K562 (cell line): ENCODE measurements around the gene CST9L. TPM values are rescaled to one million over a fixed set of nuclear protein-coding genes. Genes with fewer than 3 reads are reported as not detected.

Experiments
- ATAC-seq: fragments of 200-7000 bp; cut with Tn5 transposase; 3 replicates; pipeline ENCODE4 v1.9.1; 2020; ENCODE audit warnings: moderate library complexity
- BruUV-seq: library from RNA; stranded (reverse); fragments of 400-500 nt; replicated peaks from 2 replicates; lab custom pipeline; 2021; lab: Mats Ljungman, UMichigan
- CTCF ChIA-PET: fragments of 300-600 bp; formaldehyde crosslinking; extraction: SDS; loops from one replicate; lab custom pipeline; 2021; ENCODE audit warnings: low intra/inter-chr PET ratio; lab: Yijun Ruan, JAX
- POLR2A ChIA-PET: fragments of 300-600, 350-650 bp; sonication (Branson Sonifier 250); formaldehyde crosslinking; extraction: SDS; loops from one replicate; lab custom pipeline; 2021; ENCODE audit warnings: antibody characterized with exemption, inconsistent platforms; lab: Yijun Ruan, JAX
- DNase-seq, 4 experiments: peaks; one replicate each; pipeline versions ENCODE4 v3.0.0 to v3.0.0-alpha.2; 2011 to 2018; ENCODE audit warnings: low spot score in 3 of 4, mixed read lengths in 3 of 4; ENCODE audit errors: extremely low read depth in 1 of 4
- FAIRE-seq: peaks from 2 replicates; lab custom pipeline; 2011; peaks lifted over from hg19 to GRCh38; lab: Jason Lieb, UNC
- H2AFZ ChIP-seq: 2 replicates; pipeline ENCODE4 v1.6.0; 2011; ENCODE audit warnings: low read depth, low read length, control low read depth, inconsistent platforms
- H3K27ac ChIP-seq: fragments of 200-600 bp; 3 replicates; pipeline ENCODE4 v1.8.0; 2011; ENCODE audit warnings: low read depth, mild to moderate bottlenecking, control low read depth, inconsistent platforms, low read length, moderate library complexity, mixed read lengths; ENCODE audit errors: extremely low read depth
- H3K27me3 ChIP-seq, 2 experiments: fragments of 300-600 bp in 1 of 2; 2 replicates in 1 of 2; 3 replicates in 1 of 2; pipeline versions ENCODE4 v1.6.0 to v1.8.0; 2011; ENCODE audit warnings: inconsistent platforms in 2 of 2, low read length in 2 of 2, mild to moderate bottlenecking in 1 of 2, mixed read lengths in 1 of 2, moderate library complexity in 1 of 2; ENCODE audit not compliant: control insufficient read depth in 2 of 2, insufficient read depth in 2 of 2
- H3K36me3 ChIP-seq: fragments of 300-600 bp; 3 replicates; pipeline ENCODE4 v1.8.0; 2011; ENCODE audit warnings: mild to moderate bottlenecking, low read length, inconsistent platforms; ENCODE audit not compliant: control insufficient read depth, insufficient read depth
- H3K4me1 ChIP-seq, 2 experiments: fragments of 200-600 bp in 1 of 2; replicated peaks in 1 of 2; 2 replicates in 1 of 2; 3 replicates in 1 of 2; pipeline versions ENCODE4 v1.5.1 to v1.8.0; 2011; ENCODE audit warnings: inconsistent platforms in 2 of 2, low read length in 2 of 2, mild to moderate bottlenecking in 1 of 2, mixed read lengths in 1 of 2, moderate library complexity in 1 of 2; ENCODE audit not compliant: control insufficient read depth in 2 of 2, insufficient read depth in 2 of 2
- H3K4me2 ChIP-seq: 2 replicates; pipeline ENCODE4 v1.6.1; 2011; ENCODE audit warnings: low read length, control low read depth, inconsistent platforms, mixed read lengths; ENCODE audit not compliant: insufficient read depth
- H3K4me3 ChIP-seq: fragments of 200-600 bp; sonication (generic), shearing (Covaris generic); 2 replicates; pipeline ENCODE4 v1.5.1; 2016; ENCODE audit warnings: control low read depth, inconsistent platforms
- H3K79me2 ChIP-seq: fragments of 200-600 bp; 3 replicates; pipeline ENCODE4 v1.8.0; 2011; ENCODE audit warnings: low read length, inconsistent platforms; ENCODE audit not compliant: control insufficient read depth, insufficient read depth
- H3K9ac ChIP-seq, 2 experiments: 2 replicates each; pipeline versions ENCODE4 v1.6.0 to v1.6.1; 2011; ENCODE audit warnings: low read depth in 2 of 2, low read length in 2 of 2, control low read depth in 1 of 2, inconsistent platforms in 1 of 2, mild to moderate bottlenecking in 1 of 2, mixed read lengths in 1 of 2; ENCODE audit not compliant: insufficient read depth in 1 of 2
- H3K9me1 ChIP-seq: one replicate; pipeline ENCODE4 v1.6.0; 2011; ENCODE audit warnings: inconsistent platforms, mild to moderate bottlenecking, low read length, moderate library complexity; ENCODE audit not compliant: control insufficient read depth, insufficient read depth
- H3K9me3 ChIP-seq: replicated peaks from 2 replicates; pipeline ENCODE4 v1.5.1; 2011; ENCODE audit warnings: low read depth, low read length, inconsistent platforms; ENCODE audit not compliant: control insufficient read depth, insufficient read depth
- H4K20me1 ChIP-seq: replicated peaks from 2 replicates; pipeline ENCODE4 v1.6.1; 2011; ENCODE audit warnings: low read length, inconsistent platforms, mixed read lengths; ENCODE audit not compliant: control insufficient read depth, insufficient read depth
- CBFA2T3 ChIP-seq: fragments of 450-650 bp; IDR thresholded peaks from 2 replicates; pipeline ENCODE4 v1.6.1; 2017
- CXXC5 ChIP-seq: fragments of 250-450 bp; sonication (Bioruptor Pico); IDR thresholded peaks from 2 replicates; pipeline ENCODE4 v1.8.0; 2022; ENCODE audit warnings: inconsistent platforms, mild to moderate bottlenecking, moderate library complexity
- KAT2B ChIP-seq: IDR thresholded peaks from one replicate; pipeline ENCODE4 v1.6.1; 2012; ENCODE audit warnings: low read depth, mild to moderate bottlenecking, control low read depth, inconsistent platforms, low read length, moderate library complexity
- KHSRP ChIP-seq: fragments of 450-650 bp; IDR thresholded peaks from 2 replicates; pipeline ENCODE4 v1.6.1; 2017
- PCBP2 ChIP-seq: fragments of 200-400 bp; formaldehyde crosslinking; IDR thresholded peaks from 2 replicates; pipeline ENCODE4 v1.6.1; 2018; ENCODE audit warnings: low read length, low read depth, mild to moderate bottlenecking, moderate library complexity; ENCODE audit not compliant: poor library complexity, severe bottlenecking
- SIN3B ChIP-seq: fragments of 450-650 bp; IDR thresholded peaks from 2 replicates; pipeline ENCODE4 v1.6.1; 2017; ENCODE audit warnings: low read depth, mild to moderate bottlenecking, moderate library complexity
- SOX6 ChIP-seq: fragments of 450-650 bp; IDR thresholded peaks from 2 replicates; pipeline ENCODE4 v1.6.1; 2014; ENCODE audit warnings: mild to moderate bottlenecking
- ZNF507 ChIP-seq: conservative IDR thresholded peaks from 2 replicates; pipeline ENCODE4 v1.6.1; 2017; ENCODE audit warnings: missing genetic modification characterization, missing compliant biosample characterization
- ZNF609 ChIP-seq: sonication (generic); formaldehyde crosslinking; IDR thresholded peaks from 2 replicates; pipeline ENCODE4 v1.8.1; 2023; ENCODE audit warnings: missing genetic modification reagents, mild to moderate bottlenecking, borderline replicate concordance
- WGBS: fragments of 100-300 bp; shearing (Covaris generic); methylation state at CpG from one replicate; pipeline ENCODE4 v1.1.6; 2016; ENCODE audit warnings: low coverage, mixed read lengths; ENCODE audit not compliant: insufficient coverage; ENCODE audit errors: missing lambda C conversion rate; 5-methylcytosine and 5-hydroxymethylcytosine counted together
- in situ Hi-C: fragments of 300-500 bp; cut with MboI; formaldehyde crosslinking; loops from 4 replicates; pipeline ENCODE4 v1.15.0; 2018; ENCODE audit warnings: inconsistent platforms, mixed read lengths
- intact Hi-C: fragments of 100-400 bp; cut with micrococcal nuclease; formaldehyde crosslinking; loops from 2 replicates; pipeline ENCODE4 v1.14.2; 2022
- polyA plus RNA-seq, 8 experiments: library from polyadenylated mRNA; depleted of rRNA in 4 of 8; stranded (reverse) in 5 of 8; unstranded in 3 of 8; fragments of >200 nt; fragmentation: Nextera tagmentation in 2 of 8; fragmentation: Illumina TruSeq in 1 of 8; extraction: Ambion mirVana in 2 of 8; extraction: Trizol in 1 of 8; gene quantifications; 2 replicates each; pipeline versions ENCODE4 v1.2.1 to v1.2.3, GENCODE V29; 2011 to 2014; ENCODE audit warnings: inconsistent platforms in 1 of 8, missing spikeins in 1 of 8
- total RNA-seq, 7 experiments: library from RNA; depleted of rRNA in 6 of 7; stranded (reverse); fragments of >200 nt in 6 of 7; fragmentation: Illumina TruSeq in 2 of 7; extraction: Trizol in 2 of 7; gene quantifications; 2 replicates each; pipeline versions ENCODE4 v1.2.1 to v1.2.3, GENCODE V29; 2011 to 2021; ENCODE audit warnings: low replicate concordance in 1 of 7

CST9L gene
- total and polyA plus RNA-seq, 9 of the 15 experiments (the other 6 are each of a cell fraction or from before 2014, with no cell fraction given): not detected

DNA sequence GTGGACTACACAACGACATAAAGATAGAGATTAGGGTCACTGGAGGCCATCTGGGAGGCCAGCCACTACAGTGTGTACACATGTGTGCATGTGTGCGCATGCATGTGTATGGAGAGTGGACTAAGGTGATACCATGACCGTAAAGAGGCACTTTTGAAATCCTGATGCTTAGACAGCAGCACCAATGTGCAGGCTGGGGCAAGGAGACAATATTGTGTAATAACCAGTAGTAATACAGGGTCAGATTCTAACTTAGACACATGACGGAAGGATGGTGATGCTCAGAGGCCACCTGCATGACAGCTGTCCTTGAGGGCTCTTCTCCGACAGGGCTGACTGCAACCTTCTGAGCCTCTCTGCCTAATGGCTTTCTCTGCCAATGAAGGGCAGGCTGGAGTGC, 25.5 kb downstream of the CST9L start:
- FAIRE-seq: no peak
- no TSS peak for BruUV-seq
- Histone ChIP-seq H3K9me3 (no peaks in the 10 kb centered on the region), H2AFZ (no peak overlapping the region), H3K79me2 (no peaks in the 10 kb centered on the region), H3K9ac (no peak overlapping the region), H3K27ac (no peak overlapping the region), H3K4me2 (no peak overlapping the region), H4K20me1 (no peaks in the 10 kb centered on the region), H3K36me3 (no peaks in the 10 kb centered on the region), H3K9me1 (no peaks in the 10 kb centered on the region), H3K4me1 (no peaks in the 10 kb centered on the region), H3K27me3 (no peaks in the 10 kb centered on the region; a peak in 2 of 5 replicates), H3K4me3 (no peak overlapping the region)
- CTCF ChIA-PET: no interaction called here
- intact Hi-C loops (no loop called here), in situ Hi-C loops (no loop called here)
- 0% methylated on average over 4 of the region's 5 CpGs for WGBS
- no peak for DNase-seq
- TF ChIP-seq SIN3B (no peak), KHSRP (no peak), CXXC5 (CRISPR knock-in tag) (no peak), ZNF609 (no peak), CBFA2T3 (no peak), ZNF507 (no peak), SOX6 (no peak), KAT2B (no peak), PCBP2 (no peak)
- POLR2A ChIA-PET: no interaction called here
- ATAC-seq: no peak
